SW480 (cell line): ENCODE data around the gene ALDH3B1.
A peak's percentile ranks its signal among the peaks of the same experiment; 100 is the strongest.

Source experiments
- DNase-seq: peaks from one replicate; pipeline ENCODE4 v3.0.0-alpha.2; 2016; ENCODE audit warnings: low spot score

Gene ALDH3B1

GRCh38 chr11:67997475-67997921, 12.6 kb upstream of the ALDH3B1 start:
- peak; percentile 64 for DNase-seq

GRCh38 chr11:67998150-67999045, 11.7 kb upstream of the ALDH3B1 start:
- peak; percentile 89 for DNase-seq

DNA sequence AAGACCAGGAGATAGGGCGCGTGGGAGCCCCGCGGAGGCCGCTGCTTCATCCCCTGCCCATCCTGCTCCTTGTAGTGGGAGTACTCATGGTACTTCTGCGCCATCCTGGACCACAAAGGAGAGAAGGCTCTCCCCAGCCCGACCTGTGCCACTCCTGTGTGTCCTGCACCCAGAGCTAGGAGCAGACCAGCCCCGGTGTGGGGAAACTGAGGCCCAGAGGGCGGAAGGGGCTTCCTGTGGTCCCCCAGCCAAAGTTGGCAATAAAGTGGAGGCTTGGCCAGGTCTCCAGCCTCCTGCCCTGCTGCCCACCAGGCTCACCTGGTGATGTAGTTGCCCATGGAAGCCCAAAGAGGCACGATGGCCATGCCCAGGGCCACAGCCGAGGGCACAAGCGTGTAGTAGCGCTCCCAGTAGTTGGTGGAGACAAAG, 10.9 kb upstream of the ALDH3B1 start:
- DNase-seq = no peak

GRCh38 chr11:67999704-68000103, 10.4 kb upstream of the ALDH3B1 start:
- DNase-seq = no peak

DNA sequence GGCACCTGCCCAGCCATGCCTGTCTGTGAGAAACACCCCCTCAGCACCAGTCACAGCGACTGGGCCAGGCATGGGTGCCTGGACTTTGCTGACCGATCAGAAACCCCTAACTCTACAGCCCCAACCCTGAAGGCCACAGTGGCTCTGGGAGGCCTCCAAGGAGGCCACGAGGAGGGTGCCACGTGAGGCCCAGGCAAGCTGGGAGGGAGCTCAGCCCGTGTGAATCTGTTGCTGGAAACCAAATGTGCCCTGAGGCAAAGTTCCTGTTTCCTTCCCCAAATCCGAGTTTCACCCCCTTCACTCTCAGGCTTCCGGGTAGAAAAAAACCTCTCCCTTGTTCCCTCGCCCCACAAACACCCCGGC, 7.6 kb upstream of the ALDH3B1 start:
- DNase-seq = no peak

DNA sequence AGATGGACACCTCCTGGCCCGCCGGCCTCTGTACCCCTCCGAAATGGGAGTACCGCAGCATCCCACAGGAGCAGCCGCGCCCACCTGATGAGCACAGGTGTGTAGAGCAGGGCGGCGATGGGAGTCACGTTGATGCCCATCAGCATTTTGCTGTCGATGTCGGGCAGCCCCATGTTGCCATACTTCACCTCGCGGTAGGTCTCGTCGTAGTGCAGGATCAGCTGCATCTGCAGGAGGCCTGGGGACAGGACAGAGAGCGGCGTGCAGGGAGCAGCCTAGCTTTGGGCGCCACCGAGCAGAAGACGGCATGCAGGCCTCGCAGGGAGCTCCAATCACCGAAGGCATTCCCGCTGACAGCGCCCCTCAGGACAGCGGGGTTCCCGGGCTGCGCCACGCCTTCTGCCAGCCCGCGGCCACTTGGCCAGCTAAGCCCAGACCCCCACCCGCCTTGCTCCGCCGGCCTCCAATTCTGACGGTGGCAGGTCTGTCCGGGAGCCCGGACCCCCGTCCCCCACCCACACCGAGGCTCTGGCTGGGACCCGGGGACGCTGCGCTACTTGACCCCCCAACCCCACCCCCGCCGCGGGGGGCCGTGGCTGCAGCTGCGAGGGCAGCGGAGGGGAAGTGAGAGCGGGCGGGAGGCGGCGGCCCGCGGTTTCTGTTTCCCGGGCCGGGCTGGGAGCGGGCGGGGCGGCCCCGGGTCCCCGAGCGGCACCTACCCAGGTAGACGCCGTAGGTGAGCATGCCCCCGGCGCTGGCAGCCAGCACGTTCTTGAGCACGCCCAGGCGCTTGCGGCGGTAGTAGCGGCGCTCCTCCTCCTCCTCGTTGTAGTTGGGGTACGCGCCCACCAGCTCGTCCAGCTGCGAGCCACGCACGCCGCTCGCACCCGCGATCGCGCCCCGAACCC, 6.9 kb upstream of the ALDH3B1 start:
- peak; percentile 69 for DNase-seq

- DNase-seq = peak; percentile 87
Observed at GRCh38 chr11:68003846-68004550, 6.1 kb upstream of the ALDH3B1 start, which contains the start of gene UNC93B1. Gene UNC93B1, minus strand, starts transcription at chr11:68004097. Its CDS starts 54 bp downstream, at chr11:68004043.

DNA sequence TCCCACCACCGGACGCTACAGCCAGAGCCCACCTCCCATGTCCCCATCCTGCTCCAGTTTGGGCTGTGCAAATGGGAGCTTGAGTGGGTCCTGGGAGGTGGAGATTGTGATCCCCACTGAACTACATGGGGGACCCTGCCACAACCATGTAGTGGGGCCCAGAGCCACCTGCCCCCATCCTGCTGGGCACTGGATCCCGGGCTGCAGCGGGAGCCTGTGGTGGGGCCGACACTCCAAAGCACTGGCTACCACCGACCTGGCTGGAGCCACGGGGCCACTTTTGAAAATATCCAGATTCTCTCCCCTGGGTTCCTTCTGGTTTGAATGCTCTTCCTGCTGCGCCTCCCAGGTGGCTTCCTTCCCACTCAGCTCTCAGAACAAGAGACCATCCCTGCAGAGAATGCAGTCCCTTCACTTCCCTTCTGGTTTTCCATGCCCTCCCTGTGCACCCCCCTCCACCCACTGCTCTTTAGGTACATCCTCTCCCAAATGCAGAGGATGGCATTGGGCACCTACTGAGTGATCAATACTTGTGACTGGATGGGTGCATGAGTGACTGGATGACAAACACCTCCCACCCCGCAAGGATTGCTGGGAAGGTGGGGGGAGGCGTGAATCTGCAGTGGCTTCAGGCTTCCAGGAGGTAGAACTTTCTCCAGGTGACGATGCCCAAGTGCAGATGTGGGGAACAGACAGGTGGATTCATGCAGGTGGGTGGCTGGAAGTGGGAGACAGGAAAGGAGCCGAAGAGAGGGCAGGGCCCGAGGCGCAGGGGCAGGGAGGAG, 5.4 kb upstream of the ALDH3B1 start:
- no peak for DNase-seq

DNA sequence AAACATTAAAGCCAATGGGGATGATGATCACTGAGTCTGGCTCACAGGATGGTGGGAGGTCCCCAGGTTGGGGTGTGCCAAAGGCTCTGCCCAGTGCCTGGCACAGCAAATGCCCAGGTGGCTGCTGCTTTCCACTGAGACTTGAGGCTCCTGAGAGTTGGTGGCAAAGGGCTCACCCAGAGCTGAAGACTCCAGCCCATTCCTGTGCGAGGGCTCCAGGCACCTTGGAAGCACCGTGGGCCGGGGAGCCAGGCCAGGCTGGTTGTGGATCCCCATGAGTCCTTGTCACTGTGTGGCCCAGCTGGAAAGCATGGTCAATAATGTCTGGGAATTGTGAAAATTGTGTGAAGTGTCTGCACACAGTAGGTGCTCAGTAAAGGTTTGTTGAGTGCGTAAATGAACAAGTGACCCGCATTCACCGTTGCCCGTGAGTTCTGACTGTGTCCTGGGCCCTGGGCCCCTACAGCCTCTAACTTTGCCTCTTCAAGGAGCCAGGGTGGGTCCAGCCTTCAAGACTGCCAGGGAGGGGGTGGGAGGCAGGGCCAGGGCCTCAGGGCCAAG, 3.4 kb upstream of the ALDH3B1 start:
- no peak for DNase-seq

DNA sequence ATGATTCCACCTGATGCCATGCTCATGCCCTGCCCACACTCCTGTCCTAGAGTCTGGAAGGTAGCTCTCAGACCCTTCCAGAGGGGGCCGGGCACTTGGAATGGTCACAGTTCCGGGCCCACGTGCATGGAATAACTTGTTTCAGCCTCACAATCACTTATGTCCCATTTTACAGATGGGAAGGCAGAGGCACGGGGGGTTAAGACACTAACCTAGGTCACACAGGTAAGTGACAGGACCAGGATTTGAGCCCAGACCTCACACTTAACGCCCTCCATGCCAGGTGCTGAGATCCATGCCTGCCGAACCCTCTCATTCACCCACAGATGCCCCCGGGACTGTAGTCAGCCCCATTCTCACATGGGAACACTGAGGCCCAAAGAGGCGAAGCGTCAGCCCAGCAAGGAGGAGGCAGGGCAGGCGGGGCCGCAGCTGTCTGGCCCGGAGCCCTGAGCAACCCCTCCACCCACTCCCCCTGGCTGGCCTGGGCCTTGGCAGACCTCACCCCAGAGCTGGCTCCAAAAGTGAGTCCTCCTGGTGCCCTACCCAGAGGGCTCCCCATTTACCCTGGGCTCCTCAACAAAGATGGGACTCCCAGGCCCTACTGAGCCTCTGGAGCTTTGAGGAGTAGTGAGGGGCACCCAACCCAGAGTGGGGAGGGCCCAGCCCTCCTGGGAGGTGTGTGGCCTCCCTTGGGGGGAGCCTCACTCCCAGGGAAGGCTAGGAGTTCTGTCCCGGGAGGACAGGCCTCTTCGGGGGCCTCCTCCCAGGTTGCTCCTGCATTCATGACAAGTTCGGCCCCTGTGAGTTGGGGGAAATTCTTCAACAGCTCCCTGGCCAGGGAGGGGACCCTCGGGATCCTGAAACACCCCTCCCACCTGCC, 2.4 kb upstream of the ALDH3B1 start:
- DNase-seq = no peak

- no peak for DNase-seq
Observed at GRCh38 chr11:68008381-68009337, 1.5 kb upstream of the ALDH3B1 start.

DNA sequence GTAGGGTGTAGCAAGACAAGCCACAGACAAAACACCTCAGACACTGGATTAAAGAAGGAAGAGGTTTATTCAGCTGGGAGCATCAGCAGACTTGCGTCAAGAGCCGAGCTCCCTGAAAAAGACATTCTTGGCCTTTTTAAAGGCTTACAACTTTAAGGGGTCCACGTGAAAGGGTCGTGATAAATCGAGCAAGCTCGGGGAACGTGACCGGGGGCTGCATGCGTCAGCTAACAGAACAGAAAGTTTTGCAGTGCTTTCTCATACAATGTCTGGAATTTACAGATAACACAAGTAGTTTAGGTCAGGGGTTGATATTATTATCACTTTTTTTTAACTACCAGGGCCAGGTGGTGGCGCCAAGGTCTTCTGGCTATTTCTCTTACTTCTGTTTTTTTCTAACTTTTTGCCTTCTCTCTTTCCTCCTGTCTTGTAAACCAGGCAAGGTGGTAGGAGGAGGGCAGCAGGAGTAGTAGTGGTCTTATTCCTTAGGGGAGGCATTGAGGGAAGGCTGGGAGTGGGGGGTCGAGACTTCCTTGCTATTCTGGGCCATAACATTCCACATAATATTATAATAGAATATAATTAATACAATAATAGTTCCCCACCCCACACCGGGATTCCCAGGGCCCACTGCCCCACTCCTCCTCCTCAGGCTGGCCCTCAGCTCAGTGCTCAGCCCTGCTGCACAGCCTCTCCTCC, 587 bp upstream of the ALDH3B1 start:
- DNase-seq = no peak

DNA sequence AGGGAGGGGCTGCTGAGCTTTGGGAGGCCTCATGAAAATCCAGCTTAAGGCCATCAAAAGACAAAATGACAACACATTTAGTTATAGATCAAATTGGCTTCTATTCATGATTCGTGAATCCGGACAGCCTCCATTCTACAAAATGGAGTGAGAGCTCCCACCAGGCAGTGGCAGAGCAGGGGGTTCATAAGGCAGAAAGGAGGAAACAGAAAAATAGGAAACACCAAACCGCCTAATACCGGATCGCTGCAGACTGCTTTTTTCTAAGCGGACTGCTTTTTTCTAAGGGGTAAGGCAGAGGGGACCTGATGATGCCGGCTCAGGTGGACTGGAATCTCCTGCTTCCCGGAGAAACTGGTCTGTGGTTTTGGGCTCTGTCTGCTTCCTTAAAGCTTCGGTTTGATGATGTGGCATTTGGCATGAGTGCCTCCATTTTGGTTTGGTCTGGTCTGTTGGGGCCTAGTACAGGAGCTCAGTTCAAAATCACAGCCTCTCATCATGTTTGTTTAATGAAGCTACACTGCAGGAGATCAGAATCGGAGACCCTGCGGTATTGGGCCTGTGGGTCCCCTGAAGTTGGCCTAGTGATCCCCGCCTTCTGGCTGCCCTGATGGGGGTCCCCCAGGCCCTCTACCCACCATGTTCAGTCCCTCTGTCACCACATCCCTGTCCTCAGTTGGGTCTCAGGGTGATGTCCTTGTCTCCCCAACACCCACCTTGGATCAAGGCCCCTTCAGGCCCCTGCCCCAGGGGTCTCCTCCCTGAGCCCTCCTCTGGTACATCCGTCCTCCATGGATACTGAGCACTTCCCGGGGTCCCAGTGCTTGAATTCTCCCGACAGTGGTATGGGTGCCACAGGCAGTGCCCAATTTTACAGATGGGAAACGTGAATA, 1.2 kb downstream of the ALDH3B1 start:
- DNase-seq = no peak

- no peak for DNase-seq
Observed at GRCh38 chr11:68012044-68012842, 2.1 kb downstream of the ALDH3B1 start.

DNA sequence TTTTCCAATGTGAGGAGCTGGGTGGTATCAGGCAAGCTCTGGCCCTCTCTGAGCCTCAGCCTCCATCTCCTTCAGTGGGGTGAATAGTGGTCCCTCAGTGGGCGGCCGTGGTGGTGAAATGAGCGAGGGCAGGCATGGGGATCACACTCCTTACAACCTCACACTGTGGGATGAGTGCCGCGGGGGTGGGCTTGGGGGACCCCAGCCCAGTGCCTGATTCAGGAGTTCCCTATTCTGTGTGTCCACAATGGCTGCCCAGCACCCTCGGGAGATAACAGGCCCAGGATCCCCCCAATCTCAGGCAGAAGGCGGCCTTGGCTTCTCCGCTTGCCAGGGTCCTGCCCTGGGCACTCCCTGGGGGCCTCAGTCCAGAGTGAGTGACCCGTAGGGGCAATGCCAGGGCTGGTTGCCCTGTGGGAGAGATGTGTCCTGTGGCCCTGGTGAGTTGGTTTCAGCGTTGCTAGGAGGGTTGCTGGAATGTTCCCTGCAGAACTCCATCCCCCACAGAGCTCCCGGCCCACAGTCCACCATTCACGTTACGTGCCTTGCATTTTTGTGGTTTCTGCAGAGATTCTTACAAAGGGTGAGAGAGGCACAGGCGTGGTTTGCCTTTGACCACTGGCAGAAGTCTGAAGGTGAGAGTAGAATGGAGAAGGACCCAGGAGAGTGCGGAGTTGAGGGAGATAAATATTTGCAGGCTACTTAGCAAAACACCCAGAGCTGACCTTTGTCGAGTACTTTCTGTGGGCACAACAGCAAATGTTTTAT, 2.9 kb downstream of the ALDH3B1 start:
- peak; percentile 97 for DNase-seq
